ENCODE data around the gene JAML. TPM values are rescaled to one million over a fixed set of nuclear protein-coding genes. Genes with fewer than 3 reads are reported as not detected.

Gene JAML
- polyA plus RNA-seq, 1 donor (not counting 4 experiments of a cell fraction or from before 2014, with no cell fraction given), result 0.01 TPM

GRCh38 chr11:118206391-118207031 lies 18.3 kb downstream of the JAML start:
- Histone ChIP-seq H3K9me1 (ENCODE audit: control insufficient read depth, extremely low read depth, insufficient read depth, low read length) (no peaks in the 10 kb centered on the region), H2AFZ (ENCODE audit: control insufficient read depth, low read length) (no peak overlapping the region), H3K79me2 (ENCODE audit: control insufficient read depth, insufficient read depth, low read length) (no peaks in the 10 kb centered on the region), H3K9ac (ENCODE audit: control insufficient read depth, extremely low read depth, insufficient read depth, low read length) (no peak overlapping the region), H3K27ac (ENCODE audit: control insufficient read depth, insufficient read depth, low read length) (no peak overlapping the region), H3K4me2 (ENCODE audit: control insufficient read depth, extremely low read depth, insufficient read depth, low read depth, low read length) (no peak overlapping the region), H3K9me3 (ENCODE audit: control insufficient read depth, low read depth, low read length) (no peaks in the 10 kb centered on the region), H3K4me3 (ENCODE audit: control insufficient read depth in 2 of 3, extremely low read depth in 1 of 3, insufficient read depth in 2 of 3, low read depth in 1 of 3, low read length in 3 of 3) (no peak overlapping the region), H3K4me1 (ENCODE audit: control insufficient read depth, extremely low read depth, insufficient read depth, low read length) (peaks cover 10% of the 10 kb centered on the region), H3K36me3 (ENCODE audit: control insufficient read depth in 2 of 2, extremely low read depth in 1 of 2, insufficient read depth in 2 of 2, low read length in 2 of 2) (no peaks in the 10 kb centered on the region), H3K27me3 (ENCODE audit: control insufficient read depth, extremely low read depth, insufficient read depth, low read length) (no peaks in the 10 kb centered on the region), H4K20me1 (ENCODE audit: control insufficient read depth, extremely low read depth, insufficient read depth, low read length) (no peaks in the 10 kb centered on the region)
- TF ChIP-seq, protein P1, sequence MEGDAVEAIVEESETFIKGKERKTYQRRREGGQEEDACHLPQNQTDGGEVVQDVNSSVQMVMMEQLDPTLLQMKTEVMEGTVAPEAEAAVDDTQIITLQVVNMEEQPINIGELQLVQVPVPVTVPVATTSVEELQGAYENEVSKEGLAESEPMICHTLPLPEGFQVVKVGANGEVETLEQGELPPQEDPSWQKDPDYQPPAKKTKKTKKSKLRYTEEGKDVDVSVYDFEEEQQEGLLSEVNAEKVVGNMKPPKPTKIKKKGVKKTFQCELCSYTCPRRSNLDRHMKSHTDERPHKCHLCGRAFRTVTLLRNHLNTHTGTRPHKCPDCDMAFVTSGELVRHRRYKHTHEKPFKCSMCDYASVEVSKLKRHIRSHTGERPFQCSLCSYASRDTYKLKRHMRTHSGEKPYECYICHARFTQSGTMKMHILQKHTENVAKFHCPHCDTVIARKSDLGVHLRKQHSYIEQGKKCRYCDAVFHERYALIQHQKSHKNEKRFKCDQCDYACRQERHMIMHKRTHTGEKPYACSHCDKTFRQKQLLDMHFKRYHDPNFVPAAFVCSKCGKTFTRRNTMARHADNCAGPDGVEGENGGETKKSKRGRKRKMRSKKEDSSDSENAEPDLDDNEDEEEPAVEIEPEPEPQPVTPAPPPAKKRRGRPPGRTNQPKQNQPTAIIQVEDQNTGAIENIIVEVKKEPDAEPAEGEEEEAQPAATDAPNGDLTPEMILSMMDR (optimal IDR thresholded peaks at IDR 0.05 in 1 of 3, IDR thresholded peaks at IDR 0.05 in 1 of 3, conservative IDR thresholded peaks at IDR 0.05 in 1 of 3; ENCODE audit: extremely low read depth in 1 of 3, insufficient read depth in 2 of 3, low read length in 3 of 3), result no peak
- no peak for TF ChIP-seq EZH2 (IDR thresholded peaks at IDR 0.05; ENCODE audit: low read length)
- dilution Hi-C loops (cut with MboI; ENCODE audit: extremely low pct_ligation_motif_present, low sequenced_read_pairs), result no loop called here
- DNase-seq (ENCODE audit: low read depth, low spot score), result no peak
- no peak for FAIRE-seq

- Histone ChIP-seq H3K36me3 (ENCODE audit: control insufficient read depth in 2 of 2, extremely low read depth in 1 of 2, insufficient read depth in 2 of 2, low read length in 2 of 2) (no peaks in the 10 kb centered on the region), H3K9me3 (ENCODE audit: control insufficient read depth, low read depth, low read length) (no peaks in the 10 kb centered on the region), H2AFZ (ENCODE audit: control insufficient read depth, low read length) (no peak overlapping the region), H3K4me1 (ENCODE audit: control insufficient read depth, extremely low read depth, insufficient read depth, low read length) (peaks cover 10% of the 10 kb centered on the region), H3K4me2 (ENCODE audit: control insufficient read depth, extremely low read depth, insufficient read depth, low read depth, low read length) (no peak overlapping the region), H3K79me2 (ENCODE audit: control insufficient read depth, insufficient read depth, low read length) (no peaks in the 10 kb centered on the region), H3K9me1 (ENCODE audit: control insufficient read depth, extremely low read depth, insufficient read depth, low read length) (no peaks in the 10 kb centered on the region), H3K27ac (ENCODE audit: control insufficient read depth, insufficient read depth, low read length) (no peak overlapping the region), H3K9ac (ENCODE audit: control insufficient read depth, extremely low read depth, insufficient read depth, low read length) (no peak overlapping the region), H3K4me3 (ENCODE audit: control insufficient read depth in 2 of 3, extremely low read depth in 1 of 3, insufficient read depth in 2 of 3, low read depth in 1 of 3, low read length in 3 of 3) (no peak overlapping the region), H4K20me1 (ENCODE audit: control insufficient read depth, extremely low read depth, insufficient read depth, low read length) (no peaks in the 10 kb centered on the region), H3K27me3 (ENCODE audit: control insufficient read depth, extremely low read depth, insufficient read depth, low read length) (no peaks in the 10 kb centered on the region)
- dilution Hi-C loops (cut with MboI; ENCODE audit: extremely low pct_ligation_motif_present, low sequenced_read_pairs), result no loop called here
- FAIRE-seq (no peak), DNase-seq (ENCODE audit: low read depth, low spot score) (no peak)
- TF ChIP-seq, protein P1 (optimal IDR thresholded peaks at IDR 0.05 in 1 of 3, IDR thresholded peaks at IDR 0.05 in 1 of 3, conservative IDR thresholded peaks at IDR 0.05 in 1 of 3; ENCODE audit: extremely low read depth in 1 of 3, insufficient read depth in 2 of 3, low read length in 3 of 3), result no peak
- no peak for TF ChIP-seq EZH2 (IDR thresholded peaks at IDR 0.05; ENCODE audit: low read length)
Measured at GRCh38 chr11:118205606-118206378, 19.0 kb downstream of the JAML start.
